Hypothalamus (tissue), 51 donors: Measurements from ENCODE around the gene PGAP3.
"Not testable (repeated sequence)": the region's sequence is repeated elsewhere in the genome, so short reads cannot be mapped to it uniquely, and the experiment has no call there.

Source experiments
- DNase-seq, 51 donors: peaks; one replicate each; lab custom pipeline; 2025; lab: John Stamatoyannopoulos, UW

Gene PGAP3

DNA sequence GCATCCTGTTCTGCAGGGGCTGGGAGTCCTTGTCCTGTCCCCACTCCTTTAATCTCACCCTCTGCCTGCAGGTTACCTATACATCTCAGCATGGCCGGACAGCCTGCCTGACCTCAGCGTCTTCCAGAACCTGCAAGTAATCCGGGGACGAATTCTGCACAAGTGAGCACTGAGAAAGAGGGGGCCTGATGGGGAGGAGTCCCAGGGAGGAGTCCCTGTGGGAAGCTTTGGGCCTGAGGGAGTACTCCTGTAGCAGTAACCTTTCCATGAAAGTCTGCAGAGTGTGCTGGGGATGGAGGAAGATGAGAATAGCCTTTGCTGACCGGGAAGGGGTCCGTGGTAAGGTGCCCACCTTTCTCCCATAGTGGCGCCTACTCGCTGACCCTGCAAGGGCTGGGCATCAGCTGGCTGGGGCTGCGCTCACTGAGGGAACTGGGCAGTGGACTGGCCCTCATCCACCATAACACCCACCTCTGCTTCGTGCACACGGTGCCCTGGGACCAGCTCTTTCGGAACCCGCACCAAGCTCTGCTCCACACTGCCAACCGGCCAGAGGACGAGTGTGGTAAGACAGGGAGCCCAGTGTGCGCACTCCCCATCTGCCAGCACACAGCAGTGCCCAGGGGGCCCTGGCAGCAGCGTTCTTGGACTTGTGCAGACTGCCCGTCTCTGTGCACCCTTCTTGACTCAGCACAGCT, 27.7 kb upstream of the PGAP3 start:
- no peak for DNase-seq

DNA sequence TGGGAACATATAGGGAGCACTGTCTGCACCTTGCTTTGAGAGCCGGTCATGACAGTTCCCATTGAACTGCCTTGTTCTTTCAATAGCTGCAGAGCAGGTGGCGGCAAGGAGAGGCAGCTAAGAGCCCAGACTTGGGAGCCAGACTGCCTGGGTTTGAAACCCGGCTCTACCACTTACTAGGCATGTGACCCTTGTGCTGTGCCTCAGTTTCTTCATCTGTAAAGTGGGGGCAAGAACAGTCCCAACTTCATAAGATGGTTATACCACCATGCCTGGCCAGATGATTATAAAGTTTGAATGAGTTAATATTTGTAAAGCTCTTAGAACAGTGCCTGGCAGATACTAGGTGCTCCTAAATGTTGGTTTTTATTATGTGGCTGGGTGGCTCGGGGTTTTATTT, 26.4 kb upstream of the PGAP3 start:
- no peak for DNase-seq

DNA sequence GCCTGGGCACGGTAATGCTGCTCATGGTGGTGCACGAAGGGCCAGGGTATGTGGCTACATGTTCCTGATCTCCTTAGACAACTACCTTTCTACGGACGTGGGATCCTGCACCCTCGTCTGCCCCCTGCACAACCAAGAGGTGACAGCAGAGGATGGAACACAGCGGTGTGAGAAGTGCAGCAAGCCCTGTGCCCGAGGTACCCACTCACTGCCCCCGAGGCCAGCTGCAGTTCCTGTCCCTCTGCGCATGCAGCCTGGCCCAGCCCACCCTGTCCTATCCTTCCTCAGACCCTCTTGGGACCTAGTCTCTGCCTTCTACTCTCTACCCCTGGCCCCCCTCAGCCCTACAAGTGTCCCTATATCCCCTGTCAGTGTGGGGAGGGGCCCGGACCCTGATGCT, 24.0 kb upstream of the PGAP3 start:
- no peak for DNase-seq

DNA sequence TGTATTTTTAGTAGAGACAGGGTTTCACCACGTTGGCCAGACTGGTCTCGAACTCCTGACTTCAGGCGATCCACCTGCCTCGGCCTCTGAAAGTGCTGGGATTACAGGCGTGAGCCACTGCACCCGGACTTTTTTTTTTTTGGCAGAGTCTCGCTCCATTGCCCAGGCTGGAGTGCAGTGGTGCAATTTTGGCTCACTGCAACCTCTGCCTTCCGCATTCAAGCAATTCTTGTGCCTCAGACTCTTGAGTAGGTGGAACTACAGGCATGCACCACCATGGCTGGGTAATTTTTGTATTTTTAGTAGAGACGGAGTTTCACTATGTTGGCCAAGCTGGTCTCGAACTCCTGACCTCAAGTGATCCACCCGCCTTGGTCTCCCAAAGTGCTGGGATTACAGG, 23.2 kb upstream of the PGAP3 start:
- DNase-seq = not testable (repeated sequence)

- no peak for DNase-seq
These were observed 22.4 kb upstream of the PGAP3 start for GRCh38 chr17:39709998-39710964.

DNA sequence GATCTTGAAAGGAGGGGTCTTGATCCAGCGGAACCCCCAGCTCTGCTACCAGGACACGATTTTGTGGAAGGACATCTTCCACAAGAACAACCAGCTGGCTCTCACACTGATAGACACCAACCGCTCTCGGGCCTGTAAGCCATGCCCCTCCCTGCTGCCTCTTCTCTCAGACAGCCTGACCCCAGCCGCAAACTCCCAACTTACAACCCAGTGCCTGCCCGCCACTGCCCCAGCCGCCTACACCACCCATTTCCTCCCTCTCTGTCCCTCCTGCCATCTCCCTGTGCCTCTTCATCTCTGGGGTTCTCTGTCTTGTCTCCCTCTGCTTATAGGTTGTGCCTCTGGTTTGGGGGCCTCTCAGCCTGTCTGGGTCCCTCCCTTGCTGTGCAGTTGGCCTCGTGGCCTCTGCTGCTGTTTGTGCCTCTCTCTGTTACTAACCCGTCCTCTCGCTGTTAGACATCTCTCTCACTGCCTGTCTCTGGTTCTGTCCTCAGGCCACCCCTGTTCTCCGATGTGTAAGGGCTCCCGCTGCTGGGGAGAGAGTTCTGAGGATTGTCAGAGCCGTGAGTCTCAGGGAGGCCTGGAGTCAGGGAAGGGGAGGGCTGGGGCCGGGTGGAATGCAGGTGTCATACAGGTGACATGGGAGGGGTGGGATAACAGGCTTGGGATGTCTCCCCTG, 21.6 kb upstream of the PGAP3 start:
- DNase-seq = no peak

- DNase-seq = no peak
These were observed 19.1 kb upstream of the PGAP3 start for GRCh38 chr17:39706921-39707337.

DNA sequence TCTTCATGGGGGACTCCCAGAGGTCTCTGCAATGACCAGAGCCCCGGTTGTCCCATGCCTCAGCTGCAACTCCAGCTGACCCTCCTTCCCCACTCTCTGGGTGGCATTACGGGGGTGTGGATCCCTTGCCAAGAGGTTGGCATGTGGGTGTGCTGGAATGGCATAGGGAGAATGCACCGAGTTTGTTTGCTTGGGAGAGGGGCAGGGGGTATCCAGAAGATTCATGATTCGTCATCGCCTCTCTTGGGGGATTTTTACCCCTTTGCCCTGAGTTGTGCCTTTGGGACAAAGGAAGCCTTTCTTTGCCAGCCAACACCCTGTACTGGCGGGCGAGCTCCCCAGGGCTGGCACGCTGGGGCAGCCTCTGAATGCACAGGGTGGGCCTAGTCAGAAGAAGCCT, 18.5 kb upstream of the PGAP3 start:
- DNase-seq = no peak

GRCh38 chr17:39705786-39706348, 18.0 kb upstream of the PGAP3 start:
- peak in 4 of 51 donors; percentile 3 to 16 (median 8) for DNase-seq

DNA sequence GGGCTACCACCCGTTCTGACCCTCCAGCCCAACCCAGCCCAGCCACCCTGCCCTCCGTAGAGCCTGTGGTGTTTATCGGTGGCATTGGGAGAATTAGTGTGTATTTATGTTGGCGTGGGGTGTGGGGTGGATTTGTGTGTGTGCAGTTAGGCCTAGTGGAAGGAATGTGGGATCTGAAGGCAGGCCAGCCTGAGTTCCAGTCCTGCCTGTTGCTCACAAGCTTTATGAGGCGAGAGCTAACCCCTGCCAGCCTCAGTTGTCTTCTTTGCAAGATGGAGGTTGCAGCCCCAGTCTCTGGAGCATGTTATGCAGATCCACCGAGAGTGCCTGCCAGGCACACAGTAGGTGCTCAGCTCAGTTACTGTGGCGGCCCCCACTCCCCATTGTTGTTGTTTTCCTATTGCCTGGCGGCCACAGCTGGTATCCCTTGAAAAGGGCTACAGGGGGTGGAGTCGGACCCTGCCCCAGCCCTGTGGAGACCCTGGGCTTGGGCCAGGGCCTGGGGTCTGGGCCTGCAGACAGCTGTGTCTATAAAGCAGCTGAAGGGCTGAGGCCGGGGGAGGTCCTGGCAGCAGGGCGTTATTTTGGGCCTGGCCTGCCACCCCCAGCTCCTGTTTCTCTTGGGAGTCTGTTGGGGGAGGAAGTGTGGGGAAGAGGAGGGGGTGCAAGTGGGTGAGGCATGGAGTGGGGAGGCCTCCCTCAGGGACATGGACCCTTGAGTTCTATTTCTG, 17.1 kb upstream of the PGAP3 start:
- no peak for DNase-seq

DNA sequence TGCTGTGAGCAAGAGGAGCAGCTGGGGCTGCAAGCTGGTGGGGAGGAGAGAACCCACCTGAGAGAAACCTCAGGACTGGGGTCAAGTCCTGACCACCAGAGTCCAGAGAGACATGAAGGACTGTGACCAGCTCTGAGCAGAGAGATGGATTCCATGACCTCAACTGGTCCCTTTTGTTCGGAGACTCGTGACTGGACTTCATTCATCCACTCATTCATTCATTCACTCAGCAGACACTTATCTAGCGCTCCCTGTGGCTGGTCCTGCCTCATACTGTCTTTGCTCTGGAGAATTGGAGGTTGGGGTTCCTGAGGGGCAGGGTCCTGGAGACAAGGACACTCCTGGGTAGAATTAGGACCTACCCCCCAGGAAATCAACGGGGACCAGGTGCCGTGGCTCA, 16.1 kb upstream of the PGAP3 start:
- no peak for DNase-seq

- DNase-seq = no peak
These were observed 15.3 kb upstream of the PGAP3 start for GRCh38 chr17:39702901-39703893.

GRCh38 chr17:39701784-39702422, 14.0 kb upstream of the PGAP3 start:
- no peak for DNase-seq

- DNase-seq = no peak
These were observed 13.3 kb upstream of the PGAP3 start for GRCh38 chr17:39701012-39701783.

- DNase-seq = peak in 3 of 51 donors; percentile 8 to 29 (median 13)
These were observed 12.5 kb upstream of the PGAP3 start for GRCh38 chr17:39700148-39700987.

- peak in 6 of 51 donors; percentile 8 to 55 (median 30) for DNase-seq
These were observed 11.9 kb upstream of the PGAP3 start, which contains the start of gene ERBB2 for GRCh38 chr17:39699818-39700147. Gene ERBB2, plus strand, starts transcription at chr17:39700064. Its CDS starts 175 bp downstream, at chr17:39700239.
